ENCODE data around the gene AGPS.
"Not testable (repeated sequence)": the region's sequence is repeated elsewhere in the genome, so short reads cannot be mapped to it uniquely, and the experiment has no call there.

The AGPS gene

DNA sequence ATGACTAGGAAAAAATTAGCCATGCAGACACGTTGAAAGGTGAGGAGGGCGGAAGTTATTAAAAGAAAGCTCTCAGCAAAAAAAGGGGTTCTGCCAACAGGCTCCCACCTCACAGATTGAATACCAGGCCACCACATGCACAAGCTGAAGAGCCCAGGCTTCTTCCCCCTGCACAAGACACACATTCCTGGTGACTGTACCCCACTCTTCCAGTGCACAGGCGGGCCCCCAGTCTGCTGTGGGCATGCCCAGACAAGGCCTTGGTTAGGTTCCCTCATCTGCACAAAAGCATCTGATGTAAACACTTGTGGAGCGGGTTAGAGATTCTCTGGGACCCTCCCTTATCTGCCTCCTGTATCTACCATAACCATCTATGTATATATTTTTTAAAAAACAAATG lies 81.7 kb downstream of the AGPS start:
- DNase-seq (ENCODE audit: low read depth) = no peak

GRCh38 chr2:177474998-177475397 lies 82.4 kb downstream of the AGPS start:
- no peak for DNase-seq (ENCODE audit: low read depth)

DNA sequence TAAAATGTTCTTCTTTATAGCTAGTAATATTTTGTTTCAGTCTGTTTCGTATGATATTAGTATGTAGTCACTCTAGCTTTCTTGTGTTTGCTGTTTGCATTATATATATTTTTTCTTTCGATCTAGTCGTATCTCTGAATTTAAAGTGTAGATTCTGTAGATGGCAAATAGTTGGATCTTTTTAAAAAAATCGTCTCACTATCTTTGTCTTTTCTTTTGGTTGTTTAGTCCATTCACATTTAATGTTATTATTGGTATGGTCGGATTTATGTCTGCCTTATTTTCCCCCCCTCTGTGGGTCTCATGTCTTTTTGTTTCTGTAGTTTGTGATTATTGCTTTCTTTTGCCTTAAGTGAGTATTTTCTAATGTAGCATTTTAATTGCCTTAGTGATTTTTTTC lies 84.3 kb downstream of the AGPS start:
- DNase-seq (ENCODE audit: low read depth) = no peak

DNA sequence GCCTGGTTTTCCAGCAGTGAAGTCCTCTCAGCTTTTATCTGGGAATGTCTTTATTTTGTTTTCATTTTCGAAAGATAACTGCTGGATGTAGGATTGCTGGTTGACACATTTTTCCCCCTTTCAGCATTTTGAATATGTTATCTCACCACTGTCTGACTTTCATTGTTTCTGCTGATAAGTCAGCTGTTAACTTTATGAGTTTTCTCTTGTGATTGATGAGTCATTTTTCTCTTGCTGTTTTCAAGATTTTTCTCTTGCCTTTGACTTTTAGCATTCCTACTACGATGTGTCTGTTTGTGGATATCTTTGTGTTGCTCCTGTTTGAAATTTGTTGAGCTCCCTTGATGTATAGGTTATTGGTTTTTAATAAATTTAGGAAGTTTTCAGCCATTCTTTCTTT lies 85.5 kb downstream of the AGPS start:
- DNase-seq (ENCODE audit: low read depth) = no peak

DNA sequence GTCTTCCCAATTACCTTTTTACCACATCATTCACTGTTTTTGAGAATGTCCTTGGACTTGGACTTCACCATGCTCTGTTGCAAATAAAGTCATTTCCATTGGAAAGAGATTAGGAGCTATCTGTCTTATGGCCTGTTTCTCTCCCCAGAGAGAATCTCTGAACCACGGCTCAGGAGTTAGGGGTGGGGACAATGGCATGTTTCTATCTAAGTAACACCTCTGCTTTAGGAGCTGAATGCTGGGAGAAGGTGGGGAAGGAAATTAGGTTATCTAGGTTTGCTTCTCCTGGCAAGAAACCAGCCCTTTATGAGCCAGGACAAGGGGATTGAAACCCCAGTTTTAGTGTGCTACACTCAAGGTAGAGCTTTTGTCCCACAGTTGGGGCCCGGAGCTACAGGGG lies 86.3 kb downstream of the AGPS start:
- no peak for DNase-seq (ENCODE audit: low read depth)

DNA sequence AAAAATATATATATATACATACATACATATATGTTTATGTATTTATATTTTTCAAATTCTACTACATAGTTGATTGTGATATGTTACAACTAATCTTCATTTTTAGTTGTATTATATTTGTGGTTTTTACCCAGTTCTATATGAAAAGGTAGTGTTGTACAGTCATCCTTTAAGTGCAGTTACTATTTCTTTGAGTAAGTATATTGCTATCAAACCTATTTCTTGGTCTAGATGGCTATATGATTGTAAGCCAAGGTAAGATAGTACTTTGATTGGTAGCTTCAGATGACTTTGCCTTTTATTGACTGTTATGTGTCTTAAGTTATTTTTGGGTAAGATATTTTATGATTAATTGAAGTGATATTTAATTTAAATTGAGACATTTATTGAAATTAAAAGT lies 89.6 kb downstream of the AGPS start:
- DNase-seq (ENCODE audit: low read depth) = no peak

GRCh38 chr2:177483531-177483930 lies 91.0 kb downstream of the AGPS start:
- DNase-seq (ENCODE audit: low read depth) = no peak

GRCh38 chr2:177484180-177484795 lies 91.7 kb downstream of the AGPS start:
- no peak for DNase-seq (ENCODE audit: low read depth)

GRCh38 chr2:177485657-177486056 lies 93.1 kb downstream of the AGPS start:
- DNase-seq (ENCODE audit: low read depth) = not testable (repeated sequence)

DNA sequence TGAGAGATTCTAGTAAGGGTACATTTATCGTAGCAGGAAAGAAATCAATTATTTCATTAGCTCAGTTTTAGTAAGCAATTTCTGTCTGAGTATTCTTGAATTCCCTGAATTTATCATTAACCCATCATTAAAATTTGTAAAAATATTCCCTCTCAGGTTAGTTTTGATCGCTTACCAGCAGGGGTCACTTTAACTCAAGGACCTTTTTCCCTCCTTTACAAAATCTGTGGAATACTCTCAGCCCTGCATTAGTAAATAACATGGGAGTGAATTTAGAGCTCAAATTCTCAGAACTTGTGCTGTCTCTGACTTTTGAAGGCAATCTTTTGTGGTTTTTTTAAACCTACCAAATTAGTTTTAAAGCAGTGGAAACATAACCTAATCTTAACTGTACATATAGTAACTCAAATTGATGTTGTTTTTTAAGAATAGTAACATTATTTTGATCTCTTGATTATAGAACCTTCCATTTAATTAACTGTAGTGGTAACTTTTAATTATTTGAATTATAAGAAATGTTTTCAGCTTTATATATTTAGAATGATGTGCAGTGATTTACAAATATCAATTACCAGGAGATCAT lies 97.2 kb downstream of the AGPS start:
- DNase-seq (ENCODE audit: low read depth) = no peak

GRCh38 chr2:177495945-177496344 lies 103.4 kb downstream of the AGPS start:
- no peak for DNase-seq (ENCODE audit: low read depth)

DNA sequence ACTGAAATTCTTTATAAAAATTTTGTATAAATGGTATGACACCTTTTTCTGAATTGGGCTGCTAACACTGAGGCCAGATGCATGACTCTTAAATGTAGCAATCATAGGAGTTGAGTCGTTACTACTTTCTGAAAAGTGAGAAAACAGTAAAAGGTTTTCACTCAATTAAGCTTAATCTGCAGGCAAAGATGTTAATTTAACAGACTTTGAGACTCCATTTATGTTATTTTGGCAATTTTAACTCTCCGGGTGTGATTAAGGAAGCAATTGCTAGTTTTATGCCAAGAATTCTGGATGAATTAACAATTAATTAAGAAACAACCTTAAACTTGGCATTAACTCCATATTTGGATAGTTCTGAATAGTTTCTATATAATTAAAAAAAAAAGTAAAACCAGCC lies 104.3 kb downstream of the AGPS start:
- no peak for DNase-seq (ENCODE audit: low read depth)

DNA sequence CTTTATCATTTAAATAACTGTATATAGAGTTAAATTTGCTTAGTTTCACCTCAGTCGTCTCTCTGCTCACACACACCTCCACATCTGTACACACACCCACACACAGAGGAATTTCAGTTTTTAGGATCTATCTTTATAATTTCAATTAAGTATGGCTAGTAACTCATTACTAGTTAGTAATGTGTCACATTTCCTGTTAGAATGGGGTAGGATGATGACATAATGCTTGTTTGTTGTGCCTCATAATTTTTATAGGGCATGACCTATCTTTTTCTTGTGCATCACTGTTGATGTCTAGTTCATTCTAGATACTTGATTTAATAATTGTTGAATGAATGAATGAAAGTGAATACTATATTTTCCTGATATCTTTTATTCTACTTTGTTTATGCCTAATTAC lies 108.6 kb downstream of the AGPS start:
- DNase-seq (ENCODE audit: low read depth) = no peak

- DNase-seq (ENCODE audit: low read depth) = no peak
Measured at GRCh38 chr2:177506505-177506904, 113.9 kb downstream of the AGPS start.

DNA sequence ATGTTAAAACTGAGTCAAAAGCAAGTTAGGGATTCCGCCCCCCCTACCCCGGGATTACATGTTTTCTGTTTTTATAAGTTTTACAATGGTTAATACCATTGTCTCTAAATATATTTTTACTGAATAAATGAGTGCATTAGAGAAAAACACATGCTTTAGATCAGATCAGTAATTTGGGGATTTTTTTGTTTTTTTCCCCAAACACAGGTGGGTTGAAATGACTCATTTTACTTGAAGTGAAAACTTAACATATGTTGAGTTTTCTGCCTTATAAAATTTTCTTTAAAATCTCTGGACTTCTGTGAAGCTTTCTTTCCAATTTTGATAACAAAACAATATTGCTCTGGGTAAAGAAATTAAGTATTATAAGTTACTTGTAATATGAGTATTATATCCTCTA lies 114.4 kb downstream of the AGPS start:
- DNase-seq (ENCODE audit: low read depth) = no peak

DNA sequence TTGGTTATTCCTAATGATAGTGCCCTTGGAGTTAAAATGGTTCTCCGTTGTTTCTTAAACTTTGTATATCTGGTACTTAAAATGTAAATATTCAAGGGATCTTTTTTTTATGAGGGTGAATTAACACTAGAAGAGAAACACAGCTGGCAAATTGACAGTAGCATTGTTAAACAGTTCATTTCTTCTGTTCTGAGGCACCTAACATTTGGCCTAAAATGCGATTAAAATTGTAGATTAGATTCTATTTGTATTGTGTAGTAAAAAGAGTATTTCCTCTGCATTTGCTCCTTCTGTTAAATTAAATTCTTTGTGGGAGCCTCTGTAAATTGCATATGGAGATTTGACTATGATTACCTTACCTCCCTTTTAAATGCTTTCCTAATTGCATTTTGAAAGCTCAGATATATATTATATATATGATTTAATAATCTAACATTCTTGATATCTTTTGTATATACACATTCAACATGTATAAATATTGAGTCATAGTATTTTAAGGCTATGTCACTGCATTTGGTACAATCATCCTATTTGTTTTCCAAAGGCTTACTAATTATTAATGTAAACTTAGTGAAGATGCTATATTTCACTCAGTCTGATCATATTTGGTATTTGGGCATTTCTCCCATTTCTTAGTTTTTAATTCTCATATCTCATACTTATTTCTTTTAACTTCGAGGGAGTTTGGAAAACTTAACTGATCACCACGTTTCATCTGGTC lies 124.4 kb downstream of the AGPS start:
- no peak for DNase-seq (ENCODE audit: low read depth)

GRCh38 chr2:177518754-177519153 lies 126.2 kb downstream of the AGPS start:
- DNase-seq (ENCODE audit: low read depth) = no peak

GRCh38 chr2:177519534-177520115 lies 127.1 kb downstream of the AGPS start:
- no peak for DNase-seq (ENCODE audit: low read depth)

GRCh38 chr2:177520324-177520723 lies 127.8 kb downstream of the AGPS start:
- no peak for DNase-seq (ENCODE audit: low read depth)

- no peak for DNase-seq (ENCODE audit: low read depth)
Measured at GRCh38 chr2:177523781-177524180, 131.2 kb downstream of the AGPS start.

DNA sequence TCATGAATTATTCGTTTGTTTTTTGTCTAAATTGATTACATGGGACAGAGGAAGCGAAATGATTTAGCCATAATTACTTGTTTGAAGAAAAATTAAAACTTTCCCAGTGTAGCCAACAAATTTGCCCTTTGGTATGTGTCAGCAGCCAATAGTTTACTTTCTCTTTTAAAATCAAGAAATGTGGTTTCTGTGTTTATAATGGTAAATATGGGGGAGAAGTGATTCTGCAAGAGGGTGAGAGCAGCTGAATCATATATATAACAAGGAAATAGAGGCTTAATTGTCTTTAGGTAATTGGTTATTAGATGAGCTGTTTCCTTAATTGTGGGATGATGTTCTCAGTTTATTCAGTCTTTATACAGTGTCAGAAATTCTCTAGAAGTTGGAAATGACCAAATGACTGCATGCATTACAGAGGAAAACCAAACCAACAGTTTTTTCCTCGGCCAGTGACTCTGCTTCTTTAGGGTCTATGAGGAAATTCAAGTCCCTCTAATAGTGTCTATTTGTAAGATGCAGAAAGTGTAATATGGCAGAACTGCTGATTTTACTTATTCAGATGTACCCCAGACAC lies 132.9 kb downstream of the AGPS start:
- no peak for DNase-seq (ENCODE audit: low read depth)

DNA sequence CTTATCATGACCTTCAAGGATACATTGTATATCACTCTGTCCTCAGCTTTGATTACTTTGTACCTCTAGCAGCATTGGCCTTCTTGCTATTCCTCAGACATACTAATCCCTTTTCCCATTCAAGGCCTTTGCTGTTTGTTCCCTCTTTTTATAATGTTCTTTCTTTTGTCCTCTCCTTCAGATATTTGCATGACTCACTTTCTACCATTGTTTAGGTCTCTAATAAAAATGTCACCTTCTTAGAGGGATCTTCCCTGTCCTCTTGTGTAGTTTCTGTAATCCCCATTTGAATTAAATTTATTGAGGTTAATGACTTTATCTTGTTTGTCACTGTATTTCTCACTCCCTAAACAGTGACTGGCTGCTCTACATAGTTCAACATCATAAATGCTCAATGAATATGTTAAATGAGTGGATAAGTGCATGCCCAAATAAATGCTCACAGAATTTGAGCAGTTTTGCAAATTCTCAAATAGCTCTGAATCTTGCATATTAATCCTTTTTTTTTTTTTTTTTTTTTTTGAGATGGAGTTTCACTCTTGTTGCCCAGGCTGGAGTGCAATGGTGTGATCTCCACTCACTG lies 135.9 kb downstream of the AGPS start:
- DNase-seq (ENCODE audit: low read depth) = no peak

DNA sequence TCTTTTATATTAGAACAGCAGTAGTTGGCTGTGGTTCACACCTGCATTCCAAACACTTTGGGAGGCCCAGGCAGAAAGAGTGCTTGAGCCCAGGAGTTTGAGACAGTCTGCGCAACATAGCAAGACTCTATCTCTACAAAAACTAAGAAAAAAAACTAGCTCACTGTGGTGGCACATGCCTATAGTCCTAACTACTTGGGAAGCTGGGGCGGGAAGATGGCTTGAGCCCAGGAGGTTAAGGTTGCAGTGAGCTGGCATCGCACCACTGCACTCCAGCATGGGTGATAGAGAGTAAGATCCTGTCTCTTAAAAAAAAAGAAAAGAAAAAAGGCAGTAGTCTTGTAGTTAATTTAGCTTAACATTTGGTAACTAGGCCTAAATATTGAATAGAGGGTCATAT lies 136.6 kb downstream of the AGPS start:
- DNase-seq (ENCODE audit: low read depth) = no peak

Measured in T follicular helper cell (primary cell).